Erythroblast (primary cell): ENCODE measurements around the gene HECTD2.

Experiments used
- GATA1 ChIP-seq: IDR thresholded peaks from 2 replicates; pipeline ENCODE4 v1.6.1; 2011; ENCODE audit warnings: low read depth, mild to moderate bottlenecking, control low read depth, low read length, moderate library complexity
- POLR2A ChIP-seq: IDR thresholded peaks from 2 replicates; pipeline ENCODE4 v1.6.1; 2011; ENCODE audit warnings: mild to moderate bottlenecking, low read length

DNA sequence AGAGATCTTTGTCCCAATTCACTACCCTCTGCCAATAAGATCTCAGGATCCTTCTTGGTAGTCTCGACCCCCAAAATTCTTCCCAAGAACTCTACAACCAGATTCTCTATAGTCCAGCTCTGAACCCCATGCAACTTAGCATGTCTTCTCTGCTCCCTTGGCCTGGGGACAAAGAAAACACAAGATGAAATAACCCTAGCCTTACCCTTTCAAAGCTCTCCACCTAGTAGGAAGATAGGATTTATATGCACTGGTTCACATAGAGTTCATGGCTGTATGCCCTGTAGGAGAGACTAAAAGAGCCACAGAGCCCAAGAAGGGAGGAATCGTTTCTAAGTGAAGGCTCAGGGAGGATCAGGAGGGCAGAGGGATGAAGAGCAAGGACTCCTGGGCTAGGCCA is 126.6 kb downstream of the HECTD2 start:
- TF ChIP-seq POLR2A (no peak), GATA1 (no peak)
